ENCODE measurements around the gene GPR62. TPM values are rescaled to one million over a fixed set of nuclear protein-coding genes. Genes with fewer than 3 reads are reported as not detected.
A peak's percentile ranks its signal among the peaks of the same experiment; 100 is the strongest.

GPR62 gene
- total RNA-seq, 1 experiment from 2014 or later: not detected

- intact Hi-C loops (cut with micrococcal nuclease; ENCODE audit: unreplicated experiment): loop anchor here (2.0 kb wide), 1 partner anchor 24 kb away; the partner anchor contains the start of genes ABHD14A and ABHD14B
- Mint-ChIP-seq H3K36me3 (ENCODE audit: insufficient read depth, unreplicated experiment) (peaks cover 22% of the 10 kb centered on the region), H3K4me1 (ENCODE audit: low read depth, unreplicated experiment) (peaks cover 9% of the 10 kb centered on the region), H3K27ac (ENCODE audit: unreplicated experiment) (no peak overlapping the region), H3K9me3 (ENCODE audit: unreplicated experiment) (no peaks in the 10 kb centered on the region), H3K4me3 (ENCODE audit: unreplicated experiment) (no peak overlapping the region), H3K27me3 (ENCODE audit: insufficient read depth, unreplicated experiment) (no peaks in the 10 kb centered on the region)
- ChIA-PET POLR2A (no interaction called here), CTCF (interaction anchor here (0.6 to 1.4 kb wide), 4 partner anchors 16 to 499 kb away, joined by 3 to 5 read pairs (median 4); partner anchors contain the start of genes ACY1 and DCAF1)
- TF ChIP-seq CTCF (IDR thresholded peaks at IDR 0.05; ENCODE audit: insufficient read depth in 1 of 2, low read depth in 1 of 2, low read length in 1 of 2, severe bottlenecking in 1 of 2, unreplicated experiment in 1 of 2): no peak
- no peak for DNase-seq
- Histone ChIP-seq H3K9me3 (no peaks in the 10 kb centered on the region), H3K27me3 (replicated peaks; ENCODE audit: control insufficient read depth, insufficient read depth, low read length) (no peaks in the 10 kb centered on the region), H3K36me3 (ENCODE audit: control insufficient read depth, insufficient read depth, low read length) (peaks cover 8% of the 10 kb centered on the region), H3K4me1 (peaks cover 18% of the 10 kb centered on the region), H3K4me3 (ENCODE audit: low read depth, low read length) (no peak overlapping the region)
- BruUV-seq (replicated peaks): no TSS peak
Observed at GRCh38 chr3:51998774-51999173, 43.6 kb downstream of the GPR62 start.

- Histone ChIP-seq H3K27me3 (replicated peaks; ENCODE audit: control insufficient read depth, insufficient read depth, low read length) (no peaks in the 10 kb centered on the region), H3K36me3 (ENCODE audit: control insufficient read depth, insufficient read depth, low read length) (no peaks in the 10 kb centered on the region), H3K4me1 (peaks cover 8% of the 10 kb centered on the region), H3K4me3 (ENCODE audit: low read depth, low read length) (no peak overlapping the region), H3K9me3 (no peaks in the 10 kb centered on the region)
- Mint-ChIP-seq H3K4me1 (ENCODE audit: low read depth, unreplicated experiment) (peaks cover 9% of the 10 kb centered on the region), H3K27me3 (ENCODE audit: insufficient read depth, unreplicated experiment) (no peaks in the 10 kb centered on the region), H3K27ac (ENCODE audit: unreplicated experiment) (peak overlapping the region; percentile 31), H3K9me3 (ENCODE audit: unreplicated experiment) (no peaks in the 10 kb centered on the region), H3K4me3 (ENCODE audit: unreplicated experiment) (no peak overlapping the region), H3K36me3 (ENCODE audit: insufficient read depth, unreplicated experiment) (peaks cover 12% of the 10 kb centered on the region)
- TF ChIP-seq CTCF (IDR thresholded peaks at IDR 0.05; ENCODE audit: insufficient read depth in 1 of 2, low read depth in 1 of 2, low read length in 1 of 2, severe bottlenecking in 1 of 2, unreplicated experiment in 1 of 2): no peak
- no peak for DNase-seq
- intact Hi-C loops (cut with micrococcal nuclease; ENCODE audit: unreplicated experiment): loop anchor here (2.0 kb wide), 1 partner anchor 25 kb away; the partner anchor contains the start of genes ABHD14A and ABHD14B
- POLR2A ChIA-PET: no interaction called here
- BruUV-seq (replicated peaks): no TSS peak
- CTCF ChIA-PET: no interaction called here
Observed at GRCh38 chr3:51999846-52000245, 44.7 kb downstream of the GPR62 start.

GRCh38 chr3:52001443-52001974 lies 46.3 kb downstream of the GPR62 start:
- Mint-ChIP-seq H3K4me3 (ENCODE audit: unreplicated experiment) (peak overlapping the region; percentile 37), H3K9me3 (ENCODE audit: unreplicated experiment) (no peaks in the 10 kb centered on the region), H3K27ac (ENCODE audit: unreplicated experiment) (no peak overlapping the region), H3K36me3 (ENCODE audit: insufficient read depth, unreplicated experiment) (no peaks in the 10 kb centered on the region), H3K27me3 (ENCODE audit: insufficient read depth, unreplicated experiment) (no peaks in the 10 kb centered on the region), H3K4me1 (ENCODE audit: low read depth, unreplicated experiment) (peaks cover 9% of the 10 kb centered on the region)
- no peaks in the 10 kb centered on the region for H3K9me3 ChIP-seq
- peak; percentile 87 to 91 for DNase-seq
- H3K4me3 ChIP-seq (ENCODE audit: low read depth, low read length): no peak overlapping the region
- ChIA-PET CTCF (interaction anchor here (0.6 to 2.9 kb wide), 13 partner anchors 19 to 295 kb away, joined by 3 to 11 read pairs (median 3); partner anchors contain the start of gene DUSP7), POLR2A (interaction anchor here (0.6 to 0.7 kb wide), 3 partner anchors 19 to 168 kb away, joined by 3 to 5 read pairs (median 3); partner anchors contain the start of gene ACY1)
- peaks cover 8% of the 10 kb centered on the region for H3K4me1 ChIP-seq
- intact Hi-C loops (cut with micrococcal nuclease; ENCODE audit: unreplicated experiment): loop anchor here (1.0 kb wide), 3 partner anchors 54 to 143 kb away; no protein-coding TSS in a partner anchor
- H3K36me3 ChIP-seq (ENCODE audit: control insufficient read depth, insufficient read depth, low read length): no peaks in the 10 kb centered on the region
- BruUV-seq (replicated peaks): no TSS peak
- TF ChIP-seq CTCF (IDR thresholded peaks at IDR 0.05; ENCODE audit: insufficient read depth in 1 of 2, low read depth in 1 of 2, low read length in 1 of 2, severe bottlenecking in 1 of 2, unreplicated experiment in 1 of 2): peak; percentile 95 to 98
- no peaks in the 10 kb centered on the region for H3K27me3 ChIP-seq (replicated peaks; ENCODE audit: control insufficient read depth, insufficient read depth, low read length)

Measured in Caco-2 (cell line).